HUES6 (cell line): ENCODE data around the gene LIN28B.
"Not testable (repeated sequence)": the region's sequence is repeated elsewhere in the genome, so short reads cannot be mapped to it uniquely, and the experiment has no call there.

Experiments used
- H3K27ac ChIP-seq: 2 replicates; pipeline ENCODE4 v1.7.0; 2013; ENCODE audit warnings: low read depth, mild to moderate bottlenecking, low read length, inconsistent platforms
- H3K27me3 ChIP-seq: 2 replicates; pipeline ENCODE4 v1.6.1; 2013; ENCODE audit warnings: low read length; ENCODE audit not compliant: control insufficient read depth, insufficient read depth
- H3K36me3 ChIP-seq: 2 replicates; pipeline ENCODE4 v1.6.1; 2013; ENCODE audit warnings: low read length; ENCODE audit not compliant: control insufficient read depth, insufficient read depth
- H3K4me1 ChIP-seq: 2 replicates; pipeline ENCODE4 v1.6.1; 2013; ENCODE audit warnings: low read length; ENCODE audit not compliant: control insufficient read depth, insufficient read depth
- H3K4me3 ChIP-seq: 2 replicates; pipeline ENCODE4 v1.5.1; 2013; ENCODE audit warnings: low read depth, low read length
- H3K9ac ChIP-seq: one replicate; pipeline ENCODE4 v1.6.1; 2013; ENCODE audit warnings: mild to moderate bottlenecking, low read length
- H3K9me3 ChIP-seq: 2 replicates; pipeline ENCODE4 v1.6.1; 2013; ENCODE audit warnings: low read depth, low read length; ENCODE audit not compliant: control insufficient read depth, insufficient read depth

The LIN28B gene

GRCh38 chr6:104957301-104958177 lies 632 bp downstream of the LIN28B start:
- H3K9ac ChIP-seq, result peak overlapping the region; percentile 98
- peaks cover 21% of the 10 kb centered on the region for H3K4me1 ChIP-seq
- peak overlapping the region; percentile 90 for H3K4me3 ChIP-seq
- H3K27ac ChIP-seq, result peak overlapping the region; percentile 99
- H3K9me3 ChIP-seq, result no peaks in the 10 kb centered on the region
- peaks cover 11% of the 10 kb centered on the region; the same call in 1 of the 2 replicates for H3K36me3 ChIP-seq
- no peaks in the 10 kb centered on the region for H3K27me3 ChIP-seq

GRCh38 chr6:104958178-104959025 lies 1.5 kb downstream of the LIN28B start:
- peaks cover 13% of the 10 kb centered on the region; the same call in 1 of the 2 replicates for H3K36me3 ChIP-seq

GRCh38 chr6:104959026-104959858 lies 2.3 kb downstream of the LIN28B start:
- peak overlapping the region; percentile 99; the same call in 1 of the 2 replicates for H3K27ac ChIP-seq
- H3K9me3 ChIP-seq, result no peaks in the 10 kb centered on the region
- H3K9ac ChIP-seq, result peak overlapping the region; percentile 98
- no peaks in the 10 kb centered on the region for H3K27me3 ChIP-seq
- peak overlapping the region; percentile 90 for H3K4me3 ChIP-seq
- H3K36me3 ChIP-seq, result peaks cover 15% of the 10 kb centered on the region; the same call in 1 of the 2 replicates
- H3K4me1 ChIP-seq, result peaks cover 19% of the 10 kb centered on the region

More at GRCh38 chr6:104958178-104959025, 1.5 kb downstream of the LIN28B start:
- no peaks in the 10 kb centered on the region for H3K9me3 ChIP-seq
- no peaks in the 10 kb centered on the region for H3K27me3 ChIP-seq
- H3K4me1 ChIP-seq, result peaks cover 19% of the 10 kb centered on the region
- H3K27ac ChIP-seq, result peak overlapping the region; percentile 99
- peak overlapping the region; percentile 98 for H3K9ac ChIP-seq
- H3K4me3 ChIP-seq, result peak overlapping the region; percentile 90

GRCh38 chr6:104969108-104969507 lies 12.2 kb downstream of the LIN28B start:
- Histone ChIP-seq H3K9ac (no peak overlapping the region), H3K27ac (peak overlapping the region; percentile 43; the same call in 1 of the 2 replicates), H3K4me1 (peaks cover 43% of the 10 kb centered on the region), H3K4me3 (peak overlapping the region; percentile 36; the same call in 1 of the 2 replicates), H3K27me3 (no peaks in the 10 kb centered on the region), H3K36me3 (peaks cover 5% of the 10 kb centered on the region), H3K9me3 (no peaks in the 10 kb centered on the region)

- Histone ChIP-seq H3K9me3 (no peaks in the 10 kb centered on the region), H3K9ac (no peak overlapping the region), H3K27ac (0 out of 2 replicates have a peak overlapping the region, but pooled peaks have one; percentile 43), H3K27me3 (no peaks in the 10 kb centered on the region), H3K4me3 (no peak overlapping the region), H3K4me1 (peaks cover 43% of the 10 kb centered on the region), H3K36me3 (peaks cover 5% of the 10 kb centered on the region)
These were observed 13.1 kb downstream of the LIN28B start for GRCh38 chr6:104969785-104970581.

- H3K36me3 ChIP-seq, result peaks cover 19% of the 10 kb centered on the region
These were observed 16.5 kb downstream of the LIN28B start for GRCh38 chr6:104973404-104973803.

GRCh38 chr6:104983296-104983695 lies 26.4 kb downstream of the LIN28B start:
- Histone ChIP-seq H3K4me1 (no peaks in the 10 kb centered on the region), H3K27me3 (no peaks in the 10 kb centered on the region), H3K36me3 (peaks cover 28% of the 10 kb centered on the region), H3K9me3 (no peaks in the 10 kb centered on the region), H3K9ac (no peak overlapping the region), H3K4me3 (no peak overlapping the region), H3K27ac (no peak overlapping the region)

More at GRCh38 chr6:104973404-104973803, 16.5 kb downstream of the LIN28B start:
- H3K4me3 ChIP-seq, result no peak overlapping the region
- peaks cover 46% of the 10 kb centered on the region for H3K4me1 ChIP-seq
- no peak overlapping the region for H3K9ac ChIP-seq
- no peak overlapping the region for H3K27ac ChIP-seq
- no peaks in the 10 kb centered on the region for H3K27me3 ChIP-seq
- H3K9me3 ChIP-seq, result no peaks in the 10 kb centered on the region

- H3K4me3 ChIP-seq, result no peak overlapping the region
- H3K4me1 ChIP-seq, result no peaks in the 10 kb centered on the region
- no peak overlapping the region for H3K9ac ChIP-seq
- no peak overlapping the region for H3K27ac ChIP-seq
- H3K36me3 ChIP-seq, result peaks cover 26% of the 10 kb centered on the region
- H3K27me3 ChIP-seq, result no peaks in the 10 kb centered on the region
- no peaks in the 10 kb centered on the region; the same call in 1 of the 2 replicates for H3K9me3 ChIP-seq
These were observed 26.9 kb downstream of the LIN28B start for GRCh38 chr6:104983776-104984175.

- no peaks in the 10 kb centered on the region for H3K27me3 ChIP-seq
- no peak overlapping the region for H3K27ac ChIP-seq
- no peak overlapping the region for H3K4me3 ChIP-seq
- H3K9me3 ChIP-seq, result no peaks in the 10 kb centered on the region; the same call in 1 of the 2 replicates
- H3K4me1 ChIP-seq, result no peaks in the 10 kb centered on the region
- peaks cover 26% of the 10 kb centered on the region for H3K36me3 ChIP-seq
- H3K9ac ChIP-seq, result no peak overlapping the region
These were observed 27.9 kb downstream of the LIN28B start for GRCh38 chr6:104984831-104985230.

GRCh38 chr6:104985875-104986274 lies 29.0 kb downstream of the LIN28B start:
- not testable (repeated sequence) for H3K4me3 ChIP-seq, H3K9ac ChIP-seq, H3K4me1 ChIP-seq, H3K27ac ChIP-seq, H3K27me3 ChIP-seq, H3K9me3 ChIP-seq
- H3K36me3 ChIP-seq, result peaks cover 26% of the 10 kb centered on the region
